ENCODE measurements around the gene IP6K2. TPM values are rescaled to one million over a fixed set of nuclear protein-coding genes. Genes with fewer than 3 reads are reported as not detected.

IP6K2 gene
- total and polyA plus RNA-seq, 10 of the 15 experiments (the other 5 are each of a cell fraction or from before 2014, with no cell fraction given), result 25.8 to 95.9 (median 69.0) TPM

DNA sequence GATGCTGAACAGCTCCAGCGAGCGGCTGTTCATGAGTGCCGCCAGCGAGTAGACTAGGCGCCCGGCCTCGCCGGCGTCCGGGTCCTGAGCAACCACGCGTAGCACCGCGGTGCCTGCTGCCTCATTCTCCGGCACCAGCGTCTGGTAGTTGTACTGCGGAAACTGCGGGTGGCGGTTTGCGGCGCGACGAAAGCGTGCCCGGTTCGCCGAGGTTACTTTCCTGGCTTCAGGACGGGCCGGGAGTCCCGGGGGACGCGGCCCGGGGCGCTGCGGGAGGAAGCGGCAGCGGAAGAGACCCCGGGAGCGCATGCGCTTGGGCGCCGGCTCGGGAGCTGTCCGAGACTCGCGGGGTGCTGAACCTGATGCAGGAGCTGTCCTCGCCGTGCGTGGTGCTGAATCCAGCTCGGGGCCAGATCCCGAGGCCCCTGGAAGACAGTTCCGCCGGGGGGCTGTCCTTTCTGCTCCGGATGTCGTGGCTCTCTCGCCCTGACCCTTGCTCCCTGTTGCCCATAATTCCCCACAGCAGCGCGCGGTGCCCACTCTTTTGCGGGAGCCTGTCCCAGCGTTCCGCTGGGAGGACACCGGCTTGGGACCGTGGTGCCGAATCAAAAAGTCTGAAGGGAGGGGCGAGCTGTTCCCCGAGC lies 55.4 kb downstream of the IP6K2 start (continued):
- TF ChIP-seq EZH2 (IDR thresholded peaks at IDR 0.05; ENCODE audit: borderline replicate concordance, control insufficient read depth, low read depth, low read length) (no peak), TCF12 (IDR thresholded peaks at IDR 0.05; ENCODE audit: low read depth, low read length) (no peak), TCF3 (IDR thresholded peaks at IDR 0.05; ENCODE audit: borderline replicate concordance, insufficient read depth, low read depth, low read length) (no peak), CEBPB (IDR thresholded peaks at IDR 0.05; ENCODE audit: borderline replicate concordance in 1 of 2, low read depth in 2 of 2, low read length in 2 of 2) (no peak), RBBP5 (conservative IDR thresholded peaks at IDR 0.05) (no peak), TARDBP (IDR thresholded peaks at IDR 0.05; ENCODE audit: borderline replicate concordance) (no peak; the same call in 1 of the 2 replicates), BRCA1 (IDR thresholded peaks at IDR 0.05; ENCODE audit: low read depth, low read length) (no peak), RAD21 (IDR thresholded peaks at IDR 0.05; ENCODE audit: insufficient read depth, low read depth, low read length) (no peak), POLR2AphosphoS5 (IDR thresholded peaks at IDR 0.05; ENCODE audit: low read length) (no peak), POLR2A (IDR thresholded peaks at IDR 0.05; ENCODE audit: low read depth, low read length) (no peak), ZNF274 (IDR thresholded peaks at IDR 0.05; ENCODE audit: insufficient read depth, insufficient read length) (no peak), FOS (IDR thresholded peaks at IDR 0.05; ENCODE audit: borderline replicate concordance, extremely low read depth, insufficient read length) (no peak), MYC (IDR thresholded peaks at IDR 0.05; ENCODE audit: insufficient read depth, insufficient read length, insufficient replicate concordance, low read length, severe bottlenecking) (no peak), ZZZ3 (IDR thresholded peaks at IDR 0.05; ENCODE audit: control insufficient read depth, insufficient read length, low read depth) (no peak), SIX5 (IDR thresholded peaks at IDR 0.05; ENCODE audit: low read depth, low read length, severe bottlenecking) (no peak), RB1 (IDR thresholded peaks at IDR 0.05; ENCODE audit: borderline replicate concordance) (no peak), HDAC2 (IDR thresholded peaks at IDR 0.05) (peak; percentile 62; the same call in 1 of the 2 replicates), RCOR1 (conservative IDR thresholded peaks at IDR 0.05; ENCODE audit: low read depth, low read length) (peak; percentile 97), FOXK2 (IDR thresholded peaks at IDR 0.05) (no peak), NR2F1 (conservative IDR thresholded peaks at IDR 0.05) (peak; percentile 43; the same call in 1 of the 2 replicates), GATAD2B (conservative IDR thresholded peaks at IDR 0.05; ENCODE audit: low read depth) (0 out of 2 replicates have a peak, but pooled peaks have one; percentile 36), ZNF217 (IDR thresholded peaks at IDR 0.05) (no peak)
- TF ChIP-seq, protein P1, sequence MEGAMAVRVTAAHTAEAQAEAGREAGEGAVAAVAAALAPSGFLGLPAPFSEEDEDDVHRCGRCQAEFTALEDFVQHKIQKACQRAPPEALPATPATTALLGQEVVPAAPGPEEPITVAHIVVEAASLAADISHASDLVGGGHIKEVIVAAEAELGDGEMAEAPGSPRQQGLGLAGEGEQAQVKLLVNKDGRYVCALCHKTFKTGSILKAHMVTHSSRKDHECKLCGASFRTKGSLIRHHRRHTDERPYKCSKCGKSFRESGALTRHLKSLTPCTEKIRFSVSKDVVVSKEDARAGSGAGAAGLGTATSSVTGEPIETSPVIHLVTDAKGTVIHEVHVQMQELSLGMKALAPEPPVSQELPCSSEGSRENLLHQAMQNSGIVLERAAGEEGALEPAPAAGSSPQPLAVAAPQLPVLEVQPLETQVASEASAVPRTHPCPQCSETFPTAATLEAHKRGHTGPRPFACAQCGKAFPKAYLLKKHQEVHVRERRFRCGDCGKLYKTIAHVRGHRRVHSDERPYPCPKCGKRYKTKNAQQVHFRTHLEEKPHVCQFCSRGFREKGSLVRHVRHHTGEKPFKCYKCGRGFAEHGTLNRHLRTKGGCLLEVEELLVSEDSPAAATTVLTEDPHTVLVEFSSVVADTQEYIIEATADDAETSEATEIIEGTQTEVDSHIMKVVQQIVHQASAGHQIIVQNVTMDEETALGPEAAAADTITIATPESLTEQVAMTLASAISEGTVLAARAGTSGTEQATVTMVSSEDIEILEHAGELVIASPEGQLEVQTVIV (IDR thresholded peaks at IDR 0.05; ENCODE audit: borderline replicate concordance, partially characterized antibody), result no peak
- TF ChIP-seq, protein P2, sequence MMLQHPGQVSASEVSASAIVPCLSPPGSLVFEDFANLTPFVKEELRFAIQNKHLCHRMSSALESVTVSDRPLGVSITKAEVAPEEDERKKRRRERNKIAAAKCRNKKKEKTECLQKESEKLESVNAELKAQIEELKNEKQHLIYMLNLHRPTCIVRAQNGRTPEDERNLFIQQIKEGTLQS (IDR thresholded peaks at IDR 0.05; ENCODE audit: borderline replicate concordance, extremely low read depth, low read depth, low read length), result no peak
- TF ChIP-seq, protein P3, sequence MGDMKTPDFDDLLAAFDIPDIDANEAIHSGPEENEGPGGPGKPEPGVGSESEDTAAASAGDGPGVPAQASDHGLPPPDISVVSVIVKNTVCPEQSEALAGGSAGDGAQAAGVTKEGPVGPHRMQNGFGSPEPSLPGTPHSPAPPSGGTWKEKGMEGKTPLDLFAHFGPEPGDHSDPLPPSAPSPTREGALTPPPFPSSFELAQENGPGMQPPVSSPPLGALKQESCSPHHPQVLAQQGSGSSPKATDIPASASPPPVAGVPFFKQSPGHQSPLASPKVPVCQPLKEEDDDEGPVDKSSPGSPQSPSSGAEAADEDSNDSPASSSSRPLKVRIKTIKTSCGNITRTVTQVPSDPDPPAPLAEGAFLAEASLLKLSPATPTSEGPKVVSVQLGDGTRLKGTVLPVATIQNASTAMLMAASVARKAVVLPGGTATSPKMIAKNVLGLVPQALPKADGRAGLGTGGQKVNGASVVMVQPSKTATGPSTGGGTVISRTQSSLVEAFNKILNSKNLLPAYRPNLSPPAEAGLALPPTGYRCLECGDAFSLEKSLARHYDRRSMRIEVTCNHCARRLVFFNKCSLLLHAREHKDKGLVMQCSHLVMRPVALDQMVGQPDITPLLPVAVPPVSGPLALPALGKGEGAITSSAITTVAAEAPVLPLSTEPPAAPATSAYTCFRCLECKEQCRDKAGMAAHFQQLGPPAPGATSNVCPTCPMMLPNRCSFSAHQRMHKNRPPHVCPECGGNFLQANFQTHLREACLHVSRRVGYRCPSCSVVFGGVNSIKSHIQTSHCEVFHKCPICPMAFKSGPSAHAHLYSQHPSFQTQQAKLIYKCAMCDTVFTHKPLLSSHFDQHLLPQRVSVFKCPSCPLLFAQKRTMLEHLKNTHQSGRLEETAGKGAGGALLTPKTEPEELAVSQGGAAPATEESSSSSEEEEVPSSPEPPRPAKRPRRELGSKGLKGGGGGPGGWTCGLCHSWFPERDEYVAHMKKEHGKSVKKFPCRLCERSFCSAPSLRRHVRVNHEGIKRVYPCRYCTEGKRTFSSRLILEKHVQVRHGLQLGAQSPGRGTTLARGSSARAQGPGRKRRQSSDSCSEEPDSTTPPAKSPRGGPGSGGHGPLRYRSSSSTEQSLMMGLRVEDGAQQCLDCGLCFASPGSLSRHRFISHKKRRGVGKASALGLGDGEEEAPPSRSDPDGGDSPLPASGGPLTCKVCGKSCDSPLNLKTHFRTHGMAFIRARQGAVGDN (IDR thresholded peaks at IDR 0.05), result no peak

Data from GM12878 (cell line).